IMR-90 (cell line): Measurements from ENCODE around the gene TINCR.
A peak's percentile ranks its signal among the peaks of the same experiment; 100 is the strongest.

Source experiments
- BHLHE40 ChIP-seq: fragments of 150-350 bp; IDR thresholded peaks from 2 replicates; pipeline ENCODE4 v1.6.1; 2016; ENCODE audit warnings: mild to moderate bottlenecking, low read depth, low read length
- CHD1 ChIP-seq: IDR thresholded peaks from 2 replicates; pipeline ENCODE4 v1.6.1; 2012; ENCODE audit warnings: low read depth, low read length, improper control_type of control experiment
- CTCF ChIP-seq: conservative IDR thresholded peaks from 2 replicates; pipeline ENCODE4 v1.5.1; 2012; ENCODE audit warnings: mild to moderate bottlenecking, low read depth, low read length, improper control_type of control experiment
- ELK1 ChIP-seq: fragments of 150-350 bp; IDR thresholded peaks from 2 replicates; pipeline ENCODE4 v1.6.1; 2016; ENCODE audit warnings: low read depth, mild to moderate bottlenecking, low read length, moderate library complexity, borderline replicate concordance
- FOS ChIP-seq: fragments of 150-350 bp; IDR thresholded peaks from 2 replicates; pipeline ENCODE4 v1.6.1; 2016; ENCODE audit warnings: low read depth, low read length
- MAFK ChIP-seq: IDR thresholded peaks from 2 replicates; pipeline ENCODE4 v1.6.1; 2012; ENCODE audit warnings: low read depth, low read length, improper control_type of control experiment
- MXI1 ChIP-seq: IDR thresholded peaks from 2 replicates; pipeline ENCODE4 v1.6.1; 2012; ENCODE audit warnings: low read depth, mild to moderate bottlenecking, low read length, moderate library complexity, borderline replicate concordance
- POLR2A ChIP-seq: IDR thresholded peaks from 2 replicates; pipeline ENCODE4 v1.6.1; 2012; ENCODE audit warnings: mild to moderate bottlenecking, low read depth, low read length
- RAD21 ChIP-seq: IDR thresholded peaks from 2 replicates; pipeline ENCODE4 v1.6.1; 2012; ENCODE audit warnings: low read length, improper control_type of control experiment
- RCOR1 ChIP-seq: IDR thresholded peaks from 2 replicates; pipeline ENCODE4 v1.6.1; 2012; ENCODE audit warnings: mild to moderate bottlenecking, low read length, improper control_type of control experiment; ENCODE audit not compliant: insufficient replicate concordance
- RFX5 ChIP-seq: IDR thresholded peaks from 2 replicates; pipeline ENCODE4 v1.8.0; 2012; ENCODE audit warnings: low read depth, mild to moderate bottlenecking, low read length, moderate library complexity
- SMC3 ChIP-seq: fragments of 150-350 bp; IDR thresholded peaks from 2 replicates; pipeline ENCODE4 v1.6.1; 2016; ENCODE audit warnings: low read depth, mild to moderate bottlenecking, antibody characterized with exemption, low read length, moderate library complexity

GRCh38 chr19:5542665-5543064 lies 25.1 kb downstream of the TINCR start:
- TF ChIP-seq CTCF (0 out of 2 replicates have a peak, but pooled peaks have one; percentile 5), RFX5 (no peak), SMC3 (no peak), POLR2A (no peak), MAFK (no peak), MXI1 (no peak), BHLHE40 (no peak), FOS (no peak), RCOR1 (no peak), RAD21 (no peak), CHD1 (no peak), ELK1 (no peak)
